Esophagus (tissue), 2 donors: ENCODE measurements around the gene DGCR2. TPM values are rescaled to one million over a fixed set of nuclear protein-coding genes. Genes with fewer than 3 reads are reported as not detected.
"Not testable (repeated sequence)": the region's sequence is repeated elsewhere in the genome, so short reads cannot be mapped to it uniquely, and the experiment has no call there.

Experiments used
- H3K27ac ChIP-seq, 2 donors: one replicate each; pipeline ENCODE4 v1.5.1; 2013; ENCODE audit warnings: low read depth in 2 of 2, mild to moderate bottlenecking in 2 of 2, inconsistent platforms in 1 of 2, low read length in 1 of 2, moderate library complexity in 1 of 2
- H3K27me3 ChIP-seq, 2 donors: one replicate each; pipeline ENCODE4 v1.6.1; 2013; ENCODE audit warnings: low read length in 2 of 2, control low read depth in 1 of 2, mild to moderate bottlenecking in 1 of 2; ENCODE audit not compliant: insufficient read depth in 2 of 2, control insufficient read depth in 1 of 2
- H3K36me3 ChIP-seq, 2 donors: one replicate each; pipeline ENCODE4 v1.6.1; 2013; ENCODE audit warnings: low read length in 1 of 2; ENCODE audit not compliant: control insufficient read depth in 2 of 2, insufficient read depth in 2 of 2
- H3K4me1 ChIP-seq, 2 donors: one replicate each; pipeline ENCODE4 v1.6.1; 2013; ENCODE audit warnings: low read length in 1 of 2; ENCODE audit not compliant: control insufficient read depth in 2 of 2, insufficient read depth in 2 of 2
- H3K4me3 ChIP-seq, 2 donors: one replicate each; pipeline ENCODE4 v1.5.1; 2013; ENCODE audit warnings: low read length in 2 of 2, mild to moderate bottlenecking in 2 of 2, low read depth in 1 of 2, moderate library complexity in 1 of 2
- H3K9me3 ChIP-seq, 2 donors: one replicate each; pipeline ENCODE4 v1.6.1; 2013; ENCODE audit warnings: mild to moderate bottlenecking in 2 of 2, low read depth in 1 of 2, low read length in 1 of 2, moderate library complexity in 1 of 2; ENCODE audit not compliant: control insufficient read depth in 2 of 2, insufficient read depth in 1 of 2
- WGBS, 2 donors: extraction: QIAGEN DNeasy Blood & Tissue Kit; methylation state at CpG; one replicate each; pipeline ENCODE4 v1.1.7; 2013; 5-methylcytosine and 5-hydroxymethylcytosine counted together
- polyA plus RNA-seq, 2 donors: library from polyadenylated mRNA; stranded (reverse); fragments of 200-250 nt; gene quantifications; one replicate each; pipeline ENCODE4 v1.2.3, GENCODE V29; 2013
- donor health status: healthy with polysubstance abuse.
- donor health status: Bipolar disorder and iron deficiency.

The DGCR2 gene
- polyA plus RNA-seq, 2 donors: 32.2 to 32.9 TPM

DNA sequence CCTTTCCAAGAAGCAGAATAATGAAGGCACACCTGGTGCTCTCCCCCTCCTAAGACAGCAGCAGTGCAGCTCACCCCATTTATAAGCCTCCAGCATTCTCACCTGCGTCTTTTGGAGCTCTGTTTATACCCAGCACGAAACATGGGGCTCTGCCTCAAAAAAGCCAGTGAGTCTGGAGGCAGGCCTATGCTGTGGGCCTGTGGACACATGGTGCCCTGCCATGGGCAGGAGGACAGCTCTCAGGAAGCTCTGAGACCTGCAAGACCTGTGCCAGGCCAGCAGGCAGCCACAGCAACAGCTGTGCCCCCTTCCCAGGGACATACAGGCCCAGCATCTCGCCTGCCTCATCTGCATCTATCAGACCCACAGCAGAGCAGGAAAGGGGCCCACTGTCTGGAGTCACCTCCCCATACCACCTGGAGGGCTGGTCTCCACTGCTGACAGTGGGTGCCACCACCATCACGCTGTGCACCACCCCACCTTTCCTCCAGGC is 64.2 kb downstream of the DGCR2 start:
- Histone ChIP-seq H3K9me3 (no peaks in the 10 kb centered on the region), H3K4me1 (peaks cover 0 to 4% of the 10 kb centered on the region in 2 donors), H3K36me3 (peaks cover 8 to 60% of the 10 kb centered on the region in 2 donors), H3K27ac (no peak overlapping the region), H3K27me3 (no peaks in the 10 kb centered on the region), H3K4me3 (no peak overlapping the region)
- 74 to 81% methylated on average over 4 of the region's 4 CpGs for WGBS, 2 donors

DNA sequence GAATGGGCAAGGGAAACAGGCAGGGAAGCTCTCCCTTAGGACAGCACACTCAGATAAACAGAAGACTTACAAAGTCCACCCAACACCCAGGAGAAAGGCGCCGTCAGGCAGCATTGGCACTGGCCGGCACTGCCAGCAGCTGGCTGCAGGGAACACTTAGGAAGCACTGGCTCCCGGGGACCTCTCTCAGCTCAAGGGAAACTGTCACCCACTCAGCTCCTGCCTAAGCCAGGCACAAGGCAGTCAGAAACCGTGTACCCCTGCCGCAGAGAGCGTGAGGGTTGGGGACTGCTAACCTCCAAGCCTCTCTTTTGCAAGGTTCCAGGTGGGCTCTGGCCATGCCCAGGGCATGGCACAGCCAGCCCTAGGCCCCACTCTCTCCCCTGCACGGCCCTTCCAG is 64.7 kb downstream of the DGCR2 start:
- Histone ChIP-seq H3K9me3 (no peaks in the 10 kb centered on the region), H3K27ac (no peak overlapping the region), H3K36me3 (peaks cover 6 to 59% of the 10 kb centered on the region in 2 donors), H3K4me1 (peaks cover 0 to 4% of the 10 kb centered on the region in 2 donors), H3K27me3 (no peaks in the 10 kb centered on the region), H3K4me3 (no peak overlapping the region)
- WGBS, 2 donors: 73 to 78% methylated on average over 8 of the region's 8 CpGs

DNA sequence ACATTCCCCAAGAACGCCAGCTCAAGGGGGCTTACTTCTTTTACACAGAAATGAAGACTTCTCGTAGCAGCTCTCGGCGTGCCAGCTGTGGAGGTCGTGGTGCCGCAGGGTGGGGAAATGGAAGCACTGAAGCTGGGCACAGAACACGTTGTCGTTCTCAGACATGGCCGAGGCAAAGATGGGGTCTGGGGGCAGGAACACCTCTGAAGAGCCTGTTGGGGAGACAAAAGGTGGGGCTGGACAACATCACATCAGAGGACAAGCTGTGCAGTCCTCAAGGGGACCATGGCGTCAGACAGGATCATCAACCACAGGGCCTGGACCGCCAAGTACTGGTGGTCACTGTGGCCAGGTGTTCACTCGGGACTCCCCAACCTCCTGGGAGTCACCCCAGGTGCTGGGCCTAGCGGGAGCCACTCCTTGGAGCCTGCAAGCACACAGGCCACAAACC is 65.2 kb downstream of the DGCR2 start:
- H3K4me3 ChIP-seq: no peak overlapping the region
- H3K4me1 ChIP-seq: peaks cover 0 to 4% of the 10 kb centered on the region in 2 donors
- H3K9me3 ChIP-seq: no peaks in the 10 kb centered on the region
- no peaks in the 10 kb centered on the region for H3K27me3 ChIP-seq
- 92 to 93% methylated on average over 13 of the region's 13 CpGs for WGBS, 2 donors
- H3K27ac ChIP-seq: no peak overlapping the region
- H3K36me3 ChIP-seq: peaks cover 3 to 53% of the 10 kb centered on the region in 2 donors

DNA sequence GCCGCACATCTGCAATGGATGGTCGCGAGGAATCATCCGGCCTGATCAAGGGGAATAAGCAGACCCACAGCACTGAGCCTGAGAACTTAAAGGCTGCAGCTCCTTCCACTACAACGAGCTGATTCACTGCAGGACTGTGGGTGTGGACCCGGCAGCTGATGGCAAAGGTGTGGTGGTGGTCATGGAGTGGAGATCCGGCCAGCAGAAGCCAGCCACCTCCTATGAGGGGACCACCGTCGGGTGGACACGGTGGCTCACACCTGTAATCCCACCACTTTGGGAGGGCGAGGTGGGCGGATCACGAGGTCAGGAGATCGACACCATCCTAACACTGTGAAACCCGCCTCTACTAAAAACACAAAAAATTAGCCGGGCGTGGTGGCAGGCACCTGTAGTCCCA is 66.4 kb downstream of the DGCR2 start:
- Histone ChIP-seq H3K4me3 (no peak overlapping the region), H3K27ac (no peak overlapping the region), H3K4me1 (peaks cover 0 to 4% of the 10 kb centered on the region in 2 donors), H3K36me3 (peaks cover 3 to 50% of the 10 kb centered on the region in 2 donors), H3K9me3 (no peaks in the 10 kb centered on the region), H3K27me3 (no peaks in the 10 kb centered on the region)
- WGBS, 2 donors: 92 to 96% methylated on average over 17 of the region's 17 CpGs

GRCh38 chr22:19052941-19053541 is 69.2 kb downstream of the DGCR2 start:
- H3K4me3 ChIP-seq: no peak overlapping the region

DNA sequence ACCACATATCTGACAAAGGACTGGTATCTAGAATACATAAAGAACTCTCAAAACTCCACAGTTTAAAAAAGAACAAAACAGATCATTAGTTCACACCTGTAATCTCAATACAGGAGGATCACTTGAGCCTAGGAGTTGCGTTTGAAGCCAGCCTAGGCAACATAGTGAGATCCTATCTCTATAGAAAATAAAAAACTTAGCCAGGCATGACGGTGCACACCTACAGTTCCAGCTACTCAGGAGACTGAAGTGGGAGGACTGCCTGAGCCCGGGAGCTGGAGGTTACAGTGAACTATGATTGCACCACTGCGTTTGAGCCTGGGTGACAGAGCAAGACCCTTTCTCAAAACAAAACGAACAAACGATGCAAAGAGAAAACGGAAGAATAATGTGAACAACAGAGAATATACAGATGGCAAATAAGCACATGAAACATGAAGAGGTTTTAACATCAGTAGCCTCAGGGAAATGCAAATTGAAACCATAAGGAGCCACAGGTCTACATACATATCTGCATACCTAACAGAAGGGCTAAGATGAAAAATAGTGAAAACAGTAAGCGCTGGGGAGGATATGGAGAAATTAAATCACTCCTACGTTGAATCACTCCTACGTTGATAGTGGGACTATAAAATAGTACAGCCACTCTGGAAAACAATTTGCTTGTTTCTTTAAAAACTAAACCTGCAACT is 70.7 kb downstream of the DGCR2 start:
- 83 to 84% methylated on average over 10 of the region's 10 CpGs for WGBS, 2 donors
- Histone ChIP-seq H3K27ac (no peak overlapping the region), H3K4me3 (no peak overlapping the region), H3K27me3 (no peaks in the 10 kb centered on the region), H3K36me3 (peaks cover 24 to 33% of the 10 kb centered on the region in 2 donors), H3K9me3 (no peaks in the 10 kb centered on the region), H3K4me1 (no peaks in the 10 kb centered on the region)

More at GRCh38 chr22:19052941-19053541, 69.2 kb downstream of the DGCR2 start:
- H3K9me3 ChIP-seq: no peaks in the 10 kb centered on the region
- WGBS, 2 donors: 83 to 86% methylated on average over 4 of the region's 4 CpGs
- peaks cover 0 to under 1% of the 10 kb centered on the region in 2 donors for H3K4me1 ChIP-seq
- no peaks in the 10 kb centered on the region for H3K27me3 ChIP-seq
- no peak overlapping the region for H3K27ac ChIP-seq
- peaks cover 15 to 39% of the 10 kb centered on the region in 2 donors for H3K36me3 ChIP-seq

- not testable (repeated sequence) for H3K9me3 ChIP-seq, H3K4me1 ChIP-seq, H3K27me3 ChIP-seq, H3K4me3 ChIP-seq, H3K27ac ChIP-seq
- WGBS, 2 donors: 92% methylated on average over 4 of the region's 4 CpGs
- peaks cover 25 to 33% of the 10 kb centered on the region in 2 donors for H3K36me3 ChIP-seq
These were observed 71.4 kb downstream of the DGCR2 start for GRCh38 chr22:19050847-19051246.

GRCh38 chr22:19050117-19050516 is 72.1 kb downstream of the DGCR2 start:
- H3K4me3 ChIP-seq: no peak overlapping the region
- WGBS, 2 donors: 76 to 94% methylated on average over 3 of the region's 3 CpGs
- peaks cover 26 to 32% of the 10 kb centered on the region in 2 donors for H3K36me3 ChIP-seq
- no peaks in the 10 kb centered on the region for H3K4me1 ChIP-seq
- no peak overlapping the region for H3K27ac ChIP-seq
- H3K27me3 ChIP-seq: no peaks in the 10 kb centered on the region
- no peaks in the 10 kb centered on the region for H3K9me3 ChIP-seq

- H3K4me3 ChIP-seq: no peak overlapping the region
- no peak overlapping the region for H3K27ac ChIP-seq
- WGBS, 2 donors: 90 to 91% methylated on average over 5 of the region's 5 CpGs
- H3K27me3 ChIP-seq: no peaks in the 10 kb centered on the region
- no peaks in the 10 kb centered on the region for H3K4me1 ChIP-seq
- H3K9me3 ChIP-seq: no peaks in the 10 kb centered on the region
- peaks cover 30 to 43% of the 10 kb centered on the region in 2 donors for H3K36me3 ChIP-seq
These were observed 73.7 kb downstream of the DGCR2 start for GRCh38 chr22:19048531-19048930.
